Kidney epithelial cell (primary cell): Measurements from ENCODE around the gene SLC25A28. TPM values are rescaled to one million over a fixed set of nuclear protein-coding genes. Genes with fewer than 3 reads are reported as not detected.

ENCODE experiments used
- DNase-seq: peaks from one replicate; pipeline ENCODE4 v3.0.0-alpha.2; 2010; ENCODE audit warnings: low read depth
- H3K27me3 ChIP-seq: 2 replicates; pipeline ENCODE4 v1.6.0; 2011; ENCODE audit warnings: low read length; ENCODE audit not compliant: control insufficient read depth, insufficient read depth
- H3K36me3 ChIP-seq: 2 replicates; pipeline ENCODE4 v1.5.1; 2011; ENCODE audit warnings: low read length; ENCODE audit not compliant: control insufficient read depth, insufficient read depth
- H3K4me3 ChIP-seq: 2 replicates; pipeline ENCODE4 v1.5.1; 2011; ENCODE audit warnings: low read depth, mild to moderate bottlenecking, control low read depth, low read length
- CTCF ChIP-seq: IDR thresholded peaks from 2 replicates; pipeline ENCODE4 v1.5.1; 2011; ENCODE audit warnings: mild to moderate bottlenecking, moderate library complexity, low read length, control low read depth, inconsistent platforms; ENCODE audit not compliant: insufficient read depth, poor library complexity, severe bottlenecking
- total RNA-seq: library from RNA; depleted of rRNA; stranded (reverse); fragments of >200 nt; gene quantifications from 2 replicates; pipeline ENCODE4 v1.2.3, GENCODE V29; 2015

SLC25A28 gene
- total RNA-seq, 1 donor from 2014 or later = 7.9 TPM

GRCh38 chr10:99659868-99660366 is 39.7 kb upstream of the SLC25A28 start:
- DNase-seq = no peak
- Histone ChIP-seq H3K27me3 (no peaks in the 10 kb centered on the region), H3K4me3 (peak overlapping the region; percentile 87), H3K36me3 (no peaks in the 10 kb centered on the region)
- TF ChIP-seq CTCF = no peak

GRCh38 chr10:99659031-99659867 is 39.0 kb upstream of the SLC25A28 start, which contains the start of gene ENTPD7:
Gene ENTPD7 (plus strand): TSS chr10:99659509. CDS start chr10:99659957, 448 bp downstream.
- peak; percentile 90 for DNase-seq
- Histone ChIP-seq H3K27me3 (no peaks in the 10 kb centered on the region), H3K4me3 (peak within 1 kb of the TSS; percentile 87), H3K36me3 (no peaks in the 10 kb centered on the region)
- TF ChIP-seq CTCF = peak; percentile 7

- no peak for TF ChIP-seq CTCF
- Histone ChIP-seq H3K4me3 (peak overlapping the region; percentile 87), H3K27me3 (no peaks in the 10 kb centered on the region), H3K36me3 (no peaks in the 10 kb centered on the region)
- no peak for DNase-seq
These were observed 38.4 kb upstream of the SLC25A28 start for GRCh38 chr10:99658622-99659030.

GRCh38 chr10:99656199-99657064 is 36.2 kb upstream of the SLC25A28 start:
- TF ChIP-seq CTCF = no peak
- no peaks in the 10 kb centered on the region for H3K36me3 ChIP-seq
- H3K27me3 ChIP-seq = no peaks in the 10 kb centered on the region
- no peak for DNase-seq
- no peak overlapping the region for H3K4me3 ChIP-seq

GRCh38 chr10:99654390-99655175 is 34.3 kb upstream of the SLC25A28 start:
- H3K27me3 ChIP-seq = no peaks in the 10 kb centered on the region

More at GRCh38 chr10:99654390-99655175, 34.3 kb upstream of the SLC25A28 start:
- Histone ChIP-seq H3K36me3 (no peaks in the 10 kb centered on the region), H3K4me3 (no peak overlapping the region)
- TF ChIP-seq CTCF = no peak
- DNase-seq = no peak
